H9 (cell line): ENCODE results near the gene RNF26. TPM values are rescaled to one million over a fixed set of nuclear protein-coding genes. Genes with fewer than 3 reads are reported as not detected.
A peak's percentile ranks its signal among the peaks of the same experiment; 100 is the strongest.

Experiments
- DNase-seq: peaks from one replicate; pipeline ENCODE4 v3.0.0-alpha.2; 2017
- H2AFZ ChIP-seq: one replicate; pipeline ENCODE4 v1.6.1; 2013; ENCODE audit warnings: mild to moderate bottlenecking, low read length, control low read depth, moderate library complexity
- H2AK5ac ChIP-seq: 2 replicates; pipeline ENCODE4 v1.6.1; 2013; ENCODE audit warnings: low read length, control low read depth, mixed read lengths; ENCODE audit not compliant: insufficient read length
- H2BK120ac ChIP-seq: one replicate; pipeline ENCODE4 v1.6.1; 2013; ENCODE audit warnings: low read depth, mild to moderate bottlenecking, low read length, control low read depth, inconsistent platforms; ENCODE audit not compliant: poor library complexity, severe bottlenecking
- H2BK12ac ChIP-seq: 2 replicates; pipeline ENCODE4 v1.6.1; 2013; ENCODE audit warnings: low read length, control low read depth, mixed read lengths, low read depth; ENCODE audit not compliant: insufficient read length
- H2BK15ac ChIP-seq: 2 replicates; pipeline ENCODE4 v1.6.1; 2013; ENCODE audit warnings: low read depth, low read length, control low read depth
- H2BK20ac ChIP-seq: one replicate; pipeline ENCODE4 v1.6.1; 2013; ENCODE audit warnings: low read depth, mild to moderate bottlenecking, low read length, control low read depth, inconsistent platforms; ENCODE audit not compliant: poor library complexity, severe bottlenecking
- H2BK5ac ChIP-seq: 2 replicates; pipeline ENCODE4 v1.6.1; 2013; ENCODE audit warnings: low read length, control low read depth, mixed read lengths; ENCODE audit not compliant: insufficient read length
- H3K14ac ChIP-seq: 2 replicates; pipeline ENCODE4 v1.6.1; 2013; ENCODE audit warnings: low read length, control low read depth; ENCODE audit not compliant: insufficient read depth
- H3K18ac ChIP-seq: 2 replicates; pipeline ENCODE4 v1.6.1; 2013; ENCODE audit warnings: low read depth, mild to moderate bottlenecking, mixed read lengths, low read length, control low read depth; ENCODE audit not compliant: insufficient read length
- H3K23ac ChIP-seq: 2 replicates; pipeline ENCODE4 v1.6.1; 2013; ENCODE audit warnings: low read length, control low read depth, mixed read lengths, low read depth; ENCODE audit not compliant: insufficient read length
- H3K23me2 ChIP-seq: 2 replicates; pipeline ENCODE4 v1.6.1; 2013; ENCODE audit warnings: low read depth, mild to moderate bottlenecking, mixed read lengths, low read length, control low read depth; ENCODE audit not compliant: insufficient read length, poor library complexity, severe bottlenecking
- H3K27ac ChIP-seq: 2 replicates; pipeline ENCODE4 v1.5.1; 2013; ENCODE audit warnings: low read length, control low read depth, mixed read lengths, low read depth; ENCODE audit not compliant: insufficient read length
- H3K27me3 ChIP-seq: 2 replicates; pipeline ENCODE4 v1.6.1; 2013; ENCODE audit warnings: low read length, control low read depth, inconsistent platforms; ENCODE audit not compliant: insufficient read depth
- H3K4ac ChIP-seq: 2 replicates; pipeline ENCODE4 v1.6.1; 2013; ENCODE audit warnings: low read depth, mild to moderate bottlenecking, control low read depth, inconsistent platforms, low read length, moderate library complexity
- H3K4me1 ChIP-seq: 2 replicates; pipeline ENCODE4 v1.6.1; 2013; ENCODE audit warnings: low read length, control low read depth, inconsistent platforms; ENCODE audit not compliant: insufficient read depth
- H3K4me2 ChIP-seq: 2 replicates; pipeline ENCODE4 v1.6.1; 2013; ENCODE audit warnings: low read length, control low read depth, mixed read lengths; ENCODE audit not compliant: insufficient read length, insufficient read depth
- H3K56ac ChIP-seq: 2 replicates; pipeline ENCODE4 v1.6.1; 2013; ENCODE audit warnings: low read depth, mild to moderate bottlenecking, mixed read lengths, low read length, control low read depth; ENCODE audit not compliant: insufficient read length
- H3K79me1 ChIP-seq: 2 replicates; pipeline ENCODE4 v1.6.1; 2013; ENCODE audit warnings: low read depth, mild to moderate bottlenecking, moderate library complexity, low read length, control low read depth, inconsistent platforms; ENCODE audit not compliant: insufficient read depth, poor library complexity, severe bottlenecking
- H3K79me2 ChIP-seq: 2 replicates; pipeline ENCODE4 v1.6.1; 2013; ENCODE audit warnings: low read length, control low read depth, inconsistent platforms; ENCODE audit not compliant: insufficient read depth
- H3K9ac ChIP-seq: 2 replicates; pipeline ENCODE4 v1.6.1; 2013; ENCODE audit warnings: low read length, control low read depth, mixed read lengths; ENCODE audit not compliant: insufficient read length; ENCODE audit errors: extremely low read depth
- H3K9me3 ChIP-seq: one replicate; pipeline ENCODE4 v1.6.1; 2013; ENCODE audit warnings: low read depth, low read length, inconsistent platforms; ENCODE audit not compliant: control insufficient read depth
- H3T11ph ChIP-seq: one replicate; pipeline ENCODE4 v1.6.1; 2013; ENCODE audit warnings: mild to moderate bottlenecking, low read length, control low read depth, inconsistent platforms
- H4K20me1 ChIP-seq: one replicate; pipeline ENCODE4 v1.6.1; 2013; ENCODE audit not compliant: control insufficient read depth, insufficient read length, insufficient read depth
- H4K5ac ChIP-seq: 2 replicates; pipeline ENCODE4 v1.6.1; 2013; ENCODE audit warnings: low read depth, mild to moderate bottlenecking, mixed read lengths, low read length, control low read depth; ENCODE audit not compliant: insufficient read length
- H4K8ac ChIP-seq: replicated peaks from 2 replicates; pipeline ENCODE4 v1.6.1; 2013; ENCODE audit warnings: low read length, control low read depth, mixed read lengths, low read depth; ENCODE audit not compliant: insufficient read length
- H4K91ac ChIP-seq: 2 replicates; pipeline ENCODE4 v1.6.1; 2013; ENCODE audit warnings: low read depth, mild to moderate bottlenecking, moderate library complexity, mixed read lengths, low read length, control low read depth; ENCODE audit not compliant: insufficient read length
- H3K27ac Mint-ChIP-seq, 3 experiments: 2 replicates in 2 of 3; 3 replicates in 1 of 3; pipeline ENCODE4 v1.8.0; 2020 to 2021; ENCODE audit warnings: mixed read lengths in 3 of 3, mild to moderate bottlenecking in 1 of 3, moderate library complexity in 1 of 3
- H3K27me3 Mint-ChIP-seq: 2 replicates; pipeline ENCODE4 v1.8.0; 2021; ENCODE audit warnings: low read depth, mild to moderate bottlenecking, moderate library complexity, mixed read lengths
- H3K36me3 Mint-ChIP-seq, 3 experiments: 2 replicates in 2 of 3; 3 replicates in 1 of 3; pipeline ENCODE4 v1.8.0; 2020 to 2021; ENCODE audit warnings: low read depth in 3 of 3, mixed read lengths in 3 of 3; ENCODE audit not compliant: insufficient read depth in 1 of 3
- H3K4me1 Mint-ChIP-seq, 2 experiments: 2 replicates each; pipeline ENCODE4 v1.8.0; 2020; ENCODE audit warnings: mixed read lengths in 2 of 2
- H3K4me3 Mint-ChIP-seq, 2 experiments: 2 replicates in 1 of 2; 3 replicates in 1 of 2; pipeline ENCODE4 v1.8.0; 2020 to 2021; ENCODE audit warnings: mild to moderate bottlenecking in 2 of 2, mixed read lengths in 2 of 2, moderate library complexity in 1 of 2
- H3K9me3 Mint-ChIP-seq, 2 experiments: 2 replicates in 1 of 2; 3 replicates in 1 of 2; pipeline ENCODE4 v1.8.0; 2020; ENCODE audit warnings: mild to moderate bottlenecking in 2 of 2, mixed read lengths in 2 of 2, moderate library complexity in 1 of 2
- CTCF ChIP-seq: fragments of 200-600 bp; sonication (generic); conservative IDR thresholded peaks from 3 replicates; pipeline ENCODE4 v1.8.0; 2021; ENCODE audit warnings: antibody characterized with exemption, mild to moderate bottlenecking
- WGBS: extraction: QIAGEN DNeasy Blood & Tissue Kit; methylation state at CpG from one replicate; pipeline ENCODE4 v1.1.7; 2013; ENCODE audit warnings: missing lambda C conversion rate, low lambda C conversion rate, mixed read lengths; ENCODE audit not compliant: insufficient read length; ENCODE audit errors: extremely low coverage; 5-methylcytosine and 5-hydroxymethylcytosine counted together
- total RNA-seq: library from RNA; stranded (reverse); gene quantifications from 2 replicates; pipeline ENCODE4 v1.2.1, GENCODE V29; 2021

The RNF26 gene
- total RNA-seq, 1 experiment from 2014 or later, result 57.6 TPM

GRCh38 chr11:119295178-119295577 lies 39.1 kb upstream of the RNF26 start:
- H2AFZ ChIP-seq, result no peak overlapping the region
- H3K4me2 ChIP-seq, result no peak overlapping the region
- Mint-ChIP-seq H3K27me3 (no peaks in the 10 kb centered on the region), H3K9me3 (peaks cover 0 to 4% of the 10 kb centered on the region in 2 experiments; a peak in 1 of 5 replicates), H3K4me1 (no peaks in the 10 kb centered on the region), H3K27ac (no peak overlapping the region), H3K4me3 (no peak overlapping the region), H3K36me3 (peaks cover 29 to 63% (median 53%) of the 10 kb centered on the region in 3 experiments; a peak in 6 of 7 replicates)
- no peaks in the 10 kb centered on the region for H3K27me3 ChIP-seq
- no peak overlapping the region for H2BK15ac ChIP-seq
- H3K9ac ChIP-seq, result no peak overlapping the region
- no peak overlapping the region for H3K18ac ChIP-seq
- no peak for DNase-seq
- no peak overlapping the region for H3K23ac ChIP-seq
- H4K91ac ChIP-seq, result no peak overlapping the region
- no peaks in the 10 kb centered on the region for H3K9me3 ChIP-seq
- no peaks in the 10 kb centered on the region for H3K4me1 ChIP-seq
- no peak overlapping the region for H4K8ac ChIP-seq
- no peaks in the 10 kb centered on the region for H3K23me2 ChIP-seq
- H2AK5ac ChIP-seq, result no peak overlapping the region
- no peaks in the 10 kb centered on the region for H4K20me1 ChIP-seq
- H3K79me1 ChIP-seq, result no peaks in the 10 kb centered on the region
- no peak overlapping the region for H2BK120ac ChIP-seq
- WGBS, result no CpG with 5 or more reads among the region's 3 CpGs
- 0 out of 3 replicates have a peak, but pooled peaks have one; percentile 17 for TF ChIP-seq CTCF
- H4K5ac ChIP-seq, result no peak overlapping the region
- H3T11ph ChIP-seq, result no peak overlapping the region
- no peak overlapping the region for H2BK20ac ChIP-seq
- no peak overlapping the region for H2BK12ac ChIP-seq
- H2BK5ac ChIP-seq, result no peak overlapping the region
- H3K4ac ChIP-seq, result no peak overlapping the region
- H3K14ac ChIP-seq, result no peak overlapping the region
- H3K56ac ChIP-seq, result no peak overlapping the region
- H3K79me2 ChIP-seq, result no peaks in the 10 kb centered on the region
- H3K27ac ChIP-seq, result no peak overlapping the region
